IPS DF 4.7 (cell line): ENCODE data around the gene NME4.
"Not testable (repeated sequence)": the region's sequence is repeated elsewhere in the genome, so short reads cannot be mapped to it uniquely, and the experiment has no call there.

Experiments used
- DNase-seq: peaks from one replicate; pipeline ENCODE4 v3.0.0-alpha.2; 2013; ENCODE audit warnings: low spot score; ENCODE audit errors: extremely low read depth

The NME4 gene

DNA sequence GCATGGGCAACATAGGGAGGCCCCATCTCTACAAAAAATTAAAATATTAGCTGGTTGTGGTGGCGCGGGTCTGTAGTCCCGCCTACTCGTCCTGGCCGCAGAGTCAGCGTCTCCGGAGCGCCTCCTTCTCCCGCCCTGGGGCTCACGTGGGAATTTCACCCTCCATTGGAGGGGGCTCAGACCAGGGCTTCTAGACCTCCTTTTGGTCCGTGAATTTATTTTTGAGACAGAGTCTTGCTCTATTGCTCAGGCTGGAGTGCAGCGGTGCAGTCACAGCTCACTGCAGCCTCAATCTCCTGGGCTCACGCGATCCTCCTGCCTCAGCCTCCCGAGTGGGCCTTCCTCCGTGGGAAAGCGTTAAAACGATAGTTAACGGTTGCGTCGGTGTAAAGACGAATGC is 394 bp upstream of the NME4 start:
- DNase-seq: no peak

GRCh38 chr16:397736-398332 is 835 bp downstream of the NME4 start:
- no peak for DNase-seq

- DNase-seq: no peak
Observed at GRCh38 chr16:398561-399339, 1.8 kb downstream of the NME4 start.

GRCh38 chr16:399340-400019 is 2.5 kb downstream of the NME4 start:
- no peak for DNase-seq

DNA sequence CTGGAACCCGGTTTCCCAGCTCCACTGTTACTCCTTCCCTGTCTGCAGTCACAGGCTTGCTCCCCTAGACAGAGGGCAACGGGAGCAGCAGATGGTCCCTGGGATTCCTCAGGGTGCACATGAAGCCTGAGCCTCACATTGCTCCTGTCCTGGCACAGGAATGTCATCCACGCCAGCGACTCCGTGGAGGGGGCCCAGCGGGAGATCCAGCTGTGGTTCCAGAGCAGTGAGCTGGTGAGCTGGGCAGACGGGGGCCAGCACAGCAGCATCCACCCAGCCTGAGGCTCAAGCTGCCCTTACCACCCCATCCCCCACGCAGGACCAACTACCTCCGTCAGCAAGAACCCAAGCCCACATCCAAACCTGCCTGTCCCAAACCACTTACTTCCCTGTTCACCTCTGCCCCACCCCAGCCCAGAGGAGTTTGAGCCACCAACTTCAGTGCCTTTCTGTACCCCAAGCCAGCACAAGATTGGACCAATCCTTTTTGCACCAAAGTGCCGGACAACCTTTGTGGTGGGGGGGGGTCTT is 3.1 kb downstream of the NME4 start:
- DNase-seq: no peak

GRCh38 chr16:401468-402348 is 4.7 kb downstream of the NME4 start, which contains the start of gene DECR2:
TSS of gene DECR2 (plus strand) at chr16:401885. CDS start at chr16:401964, 79 bp downstream.
- no peak for DNase-seq

DNA sequence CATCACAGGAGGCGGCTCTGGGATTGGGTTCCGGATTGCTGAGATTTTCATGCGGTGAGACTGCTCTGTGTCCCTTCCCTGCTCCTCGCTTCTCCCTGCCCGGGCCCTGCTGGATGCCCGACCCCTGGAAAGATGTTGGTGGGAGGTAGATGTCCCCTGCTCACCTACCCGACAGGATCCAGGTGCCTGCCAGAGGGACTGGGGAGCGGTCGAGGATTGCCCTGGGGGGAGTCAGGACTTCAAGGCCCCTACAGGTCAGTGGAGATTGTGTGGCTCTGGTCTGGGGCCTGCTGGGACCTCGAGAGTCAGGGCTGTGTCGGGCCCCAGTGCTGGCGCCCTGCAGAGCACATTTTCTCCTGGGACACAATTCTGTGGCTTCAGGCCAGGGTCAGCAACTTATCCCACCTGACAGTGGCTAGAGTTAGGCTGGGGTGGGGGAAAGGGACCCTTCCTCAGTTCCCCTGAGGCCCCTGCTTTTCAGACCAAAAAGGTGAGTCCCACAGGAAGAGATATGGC is 8.0 kb downstream of the NME4 start:
- no peak for DNase-seq

DNA sequence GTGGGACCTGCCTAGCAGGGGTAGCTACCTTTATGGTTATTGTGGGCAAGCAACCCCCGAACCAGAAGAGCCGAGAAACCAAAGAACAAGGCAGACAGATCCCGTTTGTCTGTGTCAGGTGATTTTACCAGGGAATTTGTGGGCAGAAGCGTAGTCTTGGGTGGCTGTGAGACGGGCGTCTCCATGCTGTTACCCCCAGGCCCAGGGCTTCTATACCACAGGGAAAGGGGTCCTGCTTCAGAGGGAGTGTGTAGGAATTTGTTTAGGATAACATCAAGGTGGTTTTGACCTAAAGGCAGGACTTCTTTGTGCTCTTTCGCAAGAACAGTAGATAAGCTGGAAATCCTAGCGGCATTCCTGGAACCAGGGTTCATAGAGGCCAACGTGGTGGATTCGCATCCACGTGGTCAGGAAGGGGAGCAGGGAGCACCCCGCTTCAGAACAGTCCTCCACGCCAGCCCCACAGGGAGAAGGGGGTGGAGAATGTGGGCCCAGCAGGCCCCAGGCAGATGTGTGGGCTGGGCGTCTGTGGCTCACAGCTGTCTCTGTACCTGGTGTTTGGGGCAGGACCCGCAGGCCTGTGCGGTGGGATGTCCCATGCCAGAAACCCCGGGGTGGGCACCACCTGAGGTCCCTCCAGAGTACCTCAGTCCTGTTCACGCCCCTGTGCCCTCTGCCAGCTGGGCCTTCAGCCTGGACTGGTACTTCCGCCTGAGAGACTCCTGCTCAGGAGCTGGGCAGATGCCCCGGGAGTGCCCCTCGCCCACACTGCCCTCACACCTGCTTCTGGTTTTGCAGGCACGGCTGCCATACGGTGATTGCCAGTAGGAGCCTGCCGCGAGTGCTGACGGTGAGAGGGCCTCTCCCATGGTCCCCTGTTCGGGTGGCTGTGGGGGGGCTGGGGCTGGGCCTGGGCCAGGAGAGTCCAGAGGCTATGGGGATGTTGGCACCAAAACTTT is 8.8 kb downstream of the NME4 start:
- DNase-seq: no peak

DNA sequence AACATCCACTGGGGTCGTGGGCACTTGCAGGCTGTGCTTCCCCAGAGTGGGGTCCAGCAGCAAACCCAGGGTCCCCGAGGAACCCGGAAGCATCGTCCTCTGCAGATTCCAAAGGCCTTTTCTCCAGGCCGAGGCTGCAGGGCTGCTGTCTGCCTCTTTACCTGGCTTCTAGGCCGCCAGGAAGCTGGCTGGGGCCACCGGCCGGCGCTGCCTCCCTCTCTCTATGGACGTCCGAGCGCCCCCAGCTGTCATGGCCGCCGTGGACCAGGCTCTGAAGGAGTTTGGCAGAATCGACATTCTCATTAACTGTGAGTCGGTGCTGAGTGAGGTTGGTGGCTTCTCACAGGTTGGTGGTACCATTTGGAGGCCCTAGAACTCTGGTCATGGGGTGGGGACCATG is 10.3 kb downstream of the NME4 start:
- no peak for DNase-seq

GRCh38 chr16:410516-411178 is 13.6 kb downstream of the NME4 start:
- DNase-seq: no peak

- no peak for DNase-seq
Observed at GRCh38 chr16:411576-412265, 14.7 kb downstream of the NME4 start.

DNA sequence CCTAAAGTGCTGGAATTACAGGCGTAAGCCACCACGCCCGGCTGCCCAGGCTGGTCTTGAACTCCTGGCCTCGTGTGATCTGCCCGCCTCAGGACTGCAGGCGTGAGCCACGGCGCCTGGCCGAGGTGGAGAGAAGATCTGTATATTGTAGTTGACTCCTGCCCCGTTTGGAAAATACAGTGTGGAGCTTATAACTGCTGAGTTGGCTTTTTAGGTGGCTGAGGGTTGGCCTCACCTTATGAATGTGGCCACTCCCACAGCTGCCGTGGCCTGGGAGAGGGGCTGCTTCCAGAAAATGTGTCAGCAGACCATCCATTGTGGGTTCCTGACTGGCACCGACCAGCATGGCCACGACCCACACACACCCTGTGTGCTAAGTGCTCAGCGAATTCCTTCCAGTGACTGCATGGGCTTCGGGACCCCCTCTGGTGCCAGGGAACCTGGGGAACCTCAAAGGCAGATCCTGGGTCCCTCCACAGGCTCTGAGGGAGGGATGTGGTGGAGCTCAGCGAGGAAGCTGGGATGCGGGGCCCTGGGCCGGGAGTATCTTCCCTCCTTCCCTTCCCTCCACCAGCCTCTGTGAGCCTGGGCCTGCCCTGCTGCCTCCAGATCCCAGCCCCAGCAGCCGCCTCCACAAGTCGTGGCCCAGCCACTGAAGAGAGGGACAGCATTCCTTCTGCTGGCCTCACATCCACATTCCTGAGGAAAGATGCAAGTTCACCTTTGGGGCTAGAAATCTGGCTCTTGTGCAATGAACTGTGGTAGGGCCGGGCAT is 17.6 kb downstream of the NME4 start:
- DNase-seq: no peak

DNA sequence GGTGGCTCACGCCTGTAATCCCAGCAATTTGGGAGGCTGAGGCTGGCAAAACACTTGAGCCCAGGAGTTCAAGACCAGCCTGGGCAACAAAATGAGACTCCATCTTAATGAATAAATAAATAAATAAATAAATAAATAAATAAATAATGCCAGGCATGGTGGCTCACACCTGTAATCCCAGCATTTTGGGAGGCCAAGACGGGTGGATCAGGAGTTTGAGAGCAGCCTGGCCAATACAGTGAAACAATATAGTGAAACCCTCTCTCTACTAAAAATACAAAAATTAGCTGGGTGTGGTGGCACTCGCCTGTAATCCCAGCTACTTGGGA is 18.1 kb downstream of the NME4 start:
- not testable (repeated sequence) for DNase-seq

GRCh38 chr16:422179-422578 is 25.2 kb downstream of the NME4 start:
- not testable (repeated sequence) for DNase-seq

- DNase-seq: no peak
Observed at GRCh38 chr16:424033-424622, 27.1 kb downstream of the NME4 start.

DNA sequence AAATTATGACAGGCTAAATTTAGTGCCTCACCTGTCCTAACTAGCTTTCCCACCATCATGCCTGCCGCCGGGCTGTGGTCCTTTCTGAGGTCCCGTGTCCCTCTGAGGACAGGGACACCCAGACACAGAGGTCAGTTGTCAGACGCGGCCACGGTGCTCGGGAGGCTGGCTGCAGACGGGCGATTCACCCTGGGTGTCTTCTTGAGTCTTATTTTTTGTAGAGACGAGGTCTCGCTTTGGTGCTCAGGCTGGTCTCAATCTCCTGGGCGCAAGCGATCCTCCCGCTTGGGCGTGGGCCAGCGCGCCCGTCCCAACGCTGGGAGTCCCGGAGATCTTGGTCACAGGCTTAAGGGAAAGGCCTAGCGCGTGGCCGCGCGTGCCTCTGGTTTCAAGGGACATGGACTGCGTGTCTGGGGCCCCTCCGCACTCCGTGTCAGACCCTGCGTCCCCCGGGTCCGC is 27.7 kb downstream of the NME4 start:
- DNase-seq: no peak

- no peak for DNase-seq
Observed at GRCh38 chr16:425082-425718, 28.2 kb downstream of the NME4 start, which contains the start of gene RAB11FIP3. TSS of gene RAB11FIP3 (plus strand) at chr16:425649. CDS start at chr16:426007, 358 bp downstream.
